ENCODE results near the gene PIRT. TPM values are rescaled to one million over a fixed set of nuclear protein-coding genes. Genes with fewer than 3 reads are reported as not detected.

The PIRT gene
- total RNA-seq, 1 experiment from 2014 or later = not detected

DNA sequence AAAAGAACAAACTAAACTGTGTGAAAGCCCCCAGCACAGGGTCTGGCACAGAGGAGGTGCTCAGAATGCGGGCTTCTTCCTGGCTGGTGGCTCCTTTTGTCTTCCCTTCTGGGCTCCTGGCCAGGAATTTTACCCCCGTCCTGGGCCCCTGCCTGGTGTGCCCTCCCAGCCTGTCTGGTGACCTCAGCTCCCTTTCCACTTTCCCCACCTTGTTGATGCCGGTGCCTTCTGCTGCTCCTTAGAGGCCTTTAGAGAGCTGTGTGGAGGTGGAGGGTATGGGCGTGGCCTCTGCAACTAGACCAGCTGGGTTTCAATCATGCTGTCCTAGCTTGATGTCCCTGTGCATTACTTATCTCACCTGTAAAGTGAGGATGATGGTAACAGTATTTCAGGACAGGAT is 16.8 kb downstream of the PIRT start:
- DNase-seq (ENCODE audit: low read depth) = no peak

DNA sequence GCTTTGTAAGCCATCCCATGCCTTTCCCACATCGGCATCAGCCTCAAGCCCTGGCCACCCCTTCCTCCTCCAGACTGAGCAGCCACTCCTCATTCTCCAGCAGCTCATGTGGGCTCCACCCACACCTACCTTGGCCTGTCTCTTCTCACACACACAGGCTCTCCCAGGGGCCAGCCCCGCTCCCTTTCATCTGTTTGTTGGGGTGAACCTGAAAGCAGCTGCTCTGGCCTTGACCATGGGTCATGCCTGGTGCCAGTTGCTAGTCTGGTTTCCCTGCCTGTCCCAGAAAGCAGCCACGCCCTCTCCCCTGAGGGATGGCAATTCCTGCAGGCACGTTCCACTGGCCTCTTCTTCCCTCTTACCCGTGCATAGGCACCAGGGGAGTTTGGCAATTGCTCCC is 22.6 kb downstream of the PIRT start:
- DNase-seq (ENCODE audit: low read depth) = no peak

DNA sequence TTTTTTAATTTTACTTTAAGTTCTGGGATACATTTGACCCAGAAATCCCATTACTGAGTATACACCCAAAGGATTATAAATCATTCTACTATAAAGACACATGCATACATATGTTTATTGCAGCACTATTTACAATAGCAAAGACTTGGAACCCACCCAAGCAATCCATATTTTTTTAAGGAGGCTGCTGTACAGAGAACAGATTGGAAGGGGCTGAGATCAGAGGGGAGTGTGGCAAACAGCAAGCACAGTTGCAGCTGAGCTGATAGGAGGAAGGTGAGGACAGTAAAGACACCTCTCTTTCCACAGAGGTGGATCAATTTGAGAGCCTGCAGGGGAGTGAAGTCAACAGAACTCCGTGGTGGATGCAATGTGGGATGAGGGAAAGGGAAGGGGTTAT is 23.8 kb downstream of the PIRT start:
- DNase-seq (ENCODE audit: low read depth) = no peak

DNA sequence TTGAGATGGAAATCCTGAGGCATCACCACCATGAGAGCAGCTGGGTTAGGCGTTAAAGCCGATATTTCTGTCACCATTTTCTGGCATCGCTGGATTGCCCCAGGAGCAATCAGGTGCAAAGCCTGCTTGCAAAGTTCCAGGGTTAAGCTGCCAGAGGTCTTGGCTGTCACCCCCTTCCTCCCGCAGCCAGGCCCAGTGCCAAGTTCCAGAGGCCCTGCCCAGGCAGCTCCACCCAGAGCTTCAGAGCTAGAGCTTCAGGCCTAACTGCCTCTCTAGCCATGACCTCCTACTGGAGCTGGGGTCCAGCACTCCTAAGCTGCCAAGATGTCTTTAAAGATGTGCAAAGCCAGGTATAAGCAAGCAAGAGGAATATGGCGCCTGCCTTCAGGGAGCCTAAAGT is 25.2 kb downstream of the PIRT start:
- no peak for DNase-seq (ENCODE audit: low read depth)

DNA sequence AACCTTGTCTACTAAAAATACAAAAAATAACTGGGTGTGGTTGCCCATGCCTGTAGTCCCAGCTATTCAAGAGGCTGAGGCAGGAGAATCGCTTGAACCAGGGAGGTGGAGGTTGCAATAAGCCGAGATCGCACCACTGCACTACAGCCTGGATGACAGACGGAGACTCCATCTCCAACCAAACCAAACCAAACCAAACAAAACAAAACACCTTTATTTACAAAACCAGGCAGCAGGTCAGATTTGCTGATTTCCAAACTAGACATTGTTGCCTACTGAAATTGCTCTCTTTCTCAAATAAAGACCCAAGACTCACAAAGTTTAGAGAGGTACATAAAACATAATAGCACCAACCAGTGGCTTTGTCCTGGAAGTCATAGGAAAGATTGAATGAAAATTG is 28.3 kb downstream of the PIRT start:
- DNase-seq (ENCODE audit: low read depth) = no peak

DNA sequence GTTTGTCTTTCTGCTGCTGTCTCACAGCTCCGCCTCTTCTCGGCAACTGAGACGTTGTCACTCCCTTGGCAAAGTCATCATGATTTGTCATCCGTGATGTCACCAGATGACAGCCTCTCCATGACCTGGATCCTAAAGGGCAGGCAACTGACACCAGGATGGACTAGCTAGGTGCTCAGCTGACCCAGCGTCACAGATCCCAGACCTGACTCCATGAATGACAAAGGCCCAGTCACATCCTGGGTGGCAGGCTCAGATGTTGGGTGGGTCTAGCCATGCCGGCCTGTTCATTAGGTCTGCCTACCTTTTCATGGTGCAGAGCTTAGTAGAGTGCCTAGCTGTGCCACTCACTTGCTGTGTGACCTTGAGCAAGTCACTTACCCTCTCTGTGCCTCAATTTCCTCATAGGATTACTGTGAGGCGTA is 30.2 kb downstream of the PIRT start:
- no peak for DNase-seq (ENCODE audit: low read depth)

DNA sequence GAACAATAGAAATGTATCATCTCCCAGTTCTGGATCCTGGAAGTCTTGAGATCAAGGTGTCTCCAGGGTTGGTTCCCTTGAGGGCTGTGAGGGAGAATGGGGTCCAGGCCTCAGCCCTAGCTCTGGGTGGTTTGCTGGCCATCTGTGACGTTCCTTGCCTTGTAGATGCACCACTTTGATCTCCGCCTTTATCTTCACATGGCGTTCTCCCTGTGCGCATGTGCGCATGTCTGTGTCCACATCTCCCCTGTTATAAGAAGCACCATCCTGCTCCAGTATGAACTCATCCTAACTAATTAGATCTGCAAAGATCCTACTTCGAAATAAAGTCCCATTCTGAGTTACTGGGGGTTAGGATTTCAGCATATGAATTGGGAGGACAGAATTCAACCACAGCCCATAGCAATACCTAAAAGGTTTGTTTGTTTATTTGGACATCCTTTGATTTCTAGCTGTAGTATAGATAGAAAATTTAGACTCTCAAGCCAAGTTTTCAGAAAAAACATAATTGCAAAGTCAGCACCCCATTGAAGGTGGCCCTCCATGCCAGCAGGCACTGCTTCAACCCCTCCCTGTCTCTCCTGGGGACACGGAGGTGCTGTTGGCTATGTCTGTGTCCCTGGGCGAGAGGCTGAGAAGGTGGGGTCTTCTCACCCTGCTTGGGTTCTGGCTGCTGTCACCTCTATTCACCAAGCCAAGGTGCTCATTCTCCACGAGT is 31.2 kb downstream of the PIRT start:
- DNase-seq (ENCODE audit: low read depth) = no peak

DNA sequence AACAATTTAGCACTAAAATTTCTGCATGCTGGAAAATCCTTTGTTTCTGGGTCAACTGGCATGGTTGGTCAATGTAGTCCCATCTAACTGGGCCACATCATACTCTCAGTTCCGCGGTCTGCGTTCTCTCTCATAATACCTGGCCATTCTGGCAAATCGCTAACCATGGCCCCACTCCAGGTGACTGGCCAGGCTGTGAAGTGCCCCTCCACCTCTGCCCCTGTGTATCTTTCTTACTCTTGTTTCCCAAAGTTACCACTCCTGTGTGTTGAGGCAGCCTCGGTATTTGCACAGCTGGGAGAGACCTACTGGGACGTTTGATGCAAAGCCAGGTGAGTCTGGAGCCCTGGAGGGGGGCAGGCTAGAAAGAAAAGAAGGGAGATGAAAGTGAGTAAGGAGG is 32.0 kb downstream of the PIRT start:
- no peak for DNase-seq (ENCODE audit: low read depth)

DNA sequence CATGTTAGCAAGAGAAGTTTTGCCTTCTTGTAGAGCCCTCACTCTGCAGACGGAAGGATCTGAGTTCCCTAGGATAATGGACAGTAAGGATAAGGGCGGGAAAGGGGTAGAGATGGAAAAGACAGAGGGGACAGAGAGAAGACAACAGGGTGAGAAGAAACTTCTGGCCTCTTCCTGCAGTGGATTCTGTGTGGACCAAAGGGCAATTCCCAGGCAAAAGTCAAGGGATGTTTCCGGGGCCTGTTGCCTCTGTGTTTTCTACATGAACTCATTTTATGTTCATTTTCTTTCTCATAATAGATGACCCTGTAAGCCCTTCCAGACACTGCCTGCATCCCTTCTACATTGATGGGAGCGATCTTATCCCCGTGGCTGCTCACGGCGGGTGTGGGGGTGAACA is 33.3 kb downstream of the PIRT start:
- no peak for DNase-seq (ENCODE audit: low read depth)

DNA sequence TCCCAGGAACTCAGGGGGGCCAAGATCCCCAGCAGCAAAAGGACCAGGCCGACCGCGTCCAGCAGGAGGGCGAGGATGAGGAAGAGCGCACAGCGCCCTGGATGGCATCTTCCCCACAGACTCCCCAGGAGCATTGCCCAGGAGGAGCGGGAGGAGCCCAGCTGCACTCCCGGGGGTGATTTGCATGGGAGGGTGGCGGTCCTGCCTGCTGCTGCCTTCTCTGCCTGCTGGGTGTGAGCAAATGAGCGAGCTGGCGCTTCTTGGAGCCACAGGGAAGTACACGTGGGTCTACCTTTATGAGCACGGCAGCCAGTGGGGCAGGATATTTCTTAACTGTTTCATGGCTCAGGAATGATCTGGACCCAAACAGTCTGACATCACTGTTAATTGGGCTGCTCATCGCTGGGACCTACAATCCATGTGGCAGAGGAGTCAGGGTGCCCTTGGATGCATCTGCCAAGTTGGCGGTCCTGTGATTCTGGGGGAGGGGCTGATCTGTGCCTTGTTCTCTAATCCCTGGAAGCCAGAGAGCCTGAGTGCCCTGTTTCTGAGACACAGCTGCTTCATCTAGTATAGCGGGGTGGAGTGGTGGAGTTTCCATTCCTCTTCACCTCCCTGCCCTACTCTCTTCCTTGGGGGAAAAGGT is 33.9 kb downstream of the PIRT start, which contains the start of gene TMEM238L:
TSS of gene TMEM238L (minus strand) at position 270 of the 646 bp plus-strand sequence. CDS start at position 134, 136 bp downstream.
- peak; percentile 20 for DNase-seq (ENCODE audit: low read depth)

DNA sequence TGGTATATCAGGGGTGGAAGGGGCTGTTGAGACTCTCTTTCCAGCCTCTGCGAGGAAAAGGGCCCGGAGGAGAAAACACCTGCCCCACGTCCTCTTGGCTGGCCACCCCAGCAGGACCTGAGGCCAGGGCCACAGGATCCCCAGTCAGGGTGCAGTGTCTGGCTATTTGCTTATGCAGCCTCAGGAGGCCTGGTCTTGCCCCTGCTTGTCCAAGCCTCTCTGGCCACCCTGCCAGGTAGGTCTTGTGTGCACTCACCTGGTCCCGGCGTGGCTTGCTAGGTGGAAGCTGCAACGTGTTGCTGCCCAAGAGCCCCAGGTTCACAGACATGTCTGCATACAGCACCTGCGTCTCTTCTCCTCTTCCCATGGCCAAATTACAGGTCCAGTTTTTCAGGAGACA is 34.5 kb downstream of the PIRT start:
- DNase-seq (ENCODE audit: low read depth) = no peak

DNA sequence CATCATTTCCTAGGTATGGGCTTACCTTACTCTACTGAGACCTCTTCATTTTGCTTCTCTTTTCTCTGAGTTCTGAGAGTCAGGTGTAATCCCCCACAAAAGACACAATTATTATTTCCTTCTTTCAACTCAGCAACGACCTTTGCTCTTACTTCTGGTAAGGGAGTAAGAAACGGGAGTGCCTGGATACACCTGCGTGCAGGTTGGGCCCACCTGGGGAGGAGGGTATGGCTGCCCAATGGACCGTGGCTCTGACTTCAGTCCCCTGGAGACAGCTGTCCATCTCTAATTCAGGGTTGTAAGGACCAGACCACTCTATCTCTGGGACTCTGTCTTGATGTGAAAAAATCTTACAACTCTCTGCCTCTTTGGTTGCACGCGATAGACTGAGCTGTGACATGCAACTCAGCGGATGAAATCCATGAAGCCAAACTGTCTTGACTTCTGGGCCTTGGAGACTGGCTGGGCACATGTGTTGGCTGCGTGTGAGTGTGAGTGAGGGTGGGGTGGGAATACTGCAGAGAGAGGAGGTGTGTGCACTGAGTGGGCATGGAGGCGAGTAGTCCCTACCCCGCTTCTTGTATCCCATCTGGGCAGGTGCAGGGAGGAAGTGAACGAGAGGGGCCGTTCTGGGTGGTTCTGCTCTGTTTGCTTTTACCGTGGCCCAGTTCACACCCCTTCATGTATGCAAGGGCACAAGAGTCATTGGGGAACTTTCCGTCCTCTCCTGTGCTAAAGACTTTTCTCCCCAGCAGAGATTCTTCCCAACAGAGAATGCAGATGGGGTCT is 35.2 kb downstream of the PIRT start:
- no peak for DNase-seq (ENCODE audit: low read depth)

DNA sequence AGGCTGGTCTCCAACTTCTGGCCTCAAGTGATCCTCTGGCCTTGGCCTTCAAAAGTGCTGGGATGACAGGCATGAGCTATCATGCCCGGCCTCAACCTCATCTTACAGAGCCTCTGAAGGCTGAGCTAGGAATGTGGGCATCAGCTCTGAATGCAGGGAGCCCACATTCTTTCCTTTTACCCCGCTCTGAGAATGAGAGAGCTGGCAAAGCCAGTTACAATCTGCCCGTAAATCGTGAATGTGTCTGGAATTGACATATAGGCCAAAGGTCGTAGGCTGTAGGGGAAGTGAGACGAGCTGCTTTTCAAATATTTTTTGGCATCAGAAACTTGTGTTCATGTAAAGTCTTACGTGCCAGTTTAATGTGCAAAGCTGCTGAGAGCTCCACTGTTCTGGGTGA is 38.5 kb downstream of the PIRT start:
- DNase-seq (ENCODE audit: low read depth) = no peak

DNA sequence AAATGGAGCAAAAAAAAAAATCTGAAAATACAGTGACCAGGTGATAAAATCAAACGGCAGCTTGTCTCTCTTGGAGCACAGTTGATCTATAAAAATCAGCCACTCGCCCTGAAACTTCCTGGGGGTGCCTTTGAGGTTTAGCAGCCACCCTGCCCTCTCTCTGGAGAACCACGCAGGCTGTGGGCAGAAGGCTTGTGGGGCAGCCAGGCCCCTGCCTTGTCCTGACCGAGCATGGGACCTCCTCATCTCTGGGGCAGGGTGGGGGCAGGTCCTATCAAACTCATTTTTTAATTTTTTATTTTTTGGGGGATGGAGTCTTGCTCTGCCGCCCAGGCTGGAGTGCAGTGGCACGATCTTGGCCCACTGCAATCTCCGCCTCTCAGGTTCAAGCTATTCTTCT is 39.0 kb downstream of the PIRT start:
- no peak for DNase-seq (ENCODE audit: low read depth)

DNA sequence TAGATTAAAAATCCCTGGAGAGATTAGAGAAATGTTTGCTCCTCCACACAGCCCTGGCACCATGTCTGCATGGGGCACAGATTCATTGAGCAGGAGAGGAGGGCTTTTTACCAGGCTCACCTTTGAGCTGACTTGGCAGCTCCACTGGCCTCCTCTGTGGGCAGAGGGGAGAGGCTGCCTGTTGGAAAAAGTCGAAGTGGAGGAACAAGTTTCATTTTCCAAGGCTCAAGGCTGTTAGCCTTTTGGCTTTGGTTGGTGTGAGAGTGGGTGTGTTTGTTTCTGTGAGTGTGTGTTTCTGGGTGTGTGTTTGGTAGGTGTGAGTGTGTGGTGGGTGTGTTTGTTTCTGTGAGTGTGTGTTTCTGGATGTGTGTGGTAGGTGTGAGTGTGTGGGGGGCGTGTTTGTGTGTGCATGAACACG is 39.5 kb downstream of the PIRT start:
- peak; percentile 46 for DNase-seq (ENCODE audit: low read depth)

DNA sequence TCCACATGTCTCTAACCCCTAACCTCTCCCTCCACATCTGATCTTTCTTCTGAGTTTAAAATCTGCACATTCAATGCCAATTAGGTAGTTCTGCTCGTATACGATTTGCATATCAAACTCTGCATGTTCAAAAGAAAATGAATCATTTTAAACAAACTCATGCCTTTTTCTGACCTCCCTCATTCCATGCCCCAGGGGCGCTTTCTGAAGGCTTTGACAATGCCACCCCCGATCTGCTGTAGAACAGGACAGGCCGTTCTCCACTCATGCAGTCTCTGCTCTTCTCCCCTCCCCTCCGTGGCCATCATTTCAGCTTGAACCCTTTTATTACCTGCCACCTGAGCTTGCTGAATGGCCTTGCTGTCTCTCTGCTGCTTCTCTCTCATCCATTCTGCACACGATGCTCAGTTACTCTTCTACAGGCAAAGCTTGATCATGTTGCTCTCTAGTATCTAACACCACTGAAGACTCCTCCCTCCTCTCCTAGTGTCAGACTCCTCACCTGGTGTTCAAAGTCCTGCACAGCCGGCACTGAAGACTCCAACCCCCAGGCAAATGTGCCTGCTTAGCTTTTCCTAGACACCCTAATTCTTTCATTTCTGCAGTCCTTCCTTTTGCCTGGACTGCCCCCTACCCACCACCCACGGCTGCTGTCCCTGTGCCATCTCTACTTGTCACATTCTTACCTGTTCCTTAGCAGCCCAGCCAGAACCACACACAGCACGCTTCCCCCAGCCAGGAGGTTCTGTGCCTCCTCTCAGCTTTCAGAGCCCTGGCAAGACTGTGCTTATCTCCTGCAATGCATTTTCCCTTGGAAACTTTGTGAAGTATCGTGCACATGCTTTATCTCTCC is 40.2 kb downstream of the PIRT start:
- no peak for DNase-seq (ENCODE audit: low read depth)

DNA sequence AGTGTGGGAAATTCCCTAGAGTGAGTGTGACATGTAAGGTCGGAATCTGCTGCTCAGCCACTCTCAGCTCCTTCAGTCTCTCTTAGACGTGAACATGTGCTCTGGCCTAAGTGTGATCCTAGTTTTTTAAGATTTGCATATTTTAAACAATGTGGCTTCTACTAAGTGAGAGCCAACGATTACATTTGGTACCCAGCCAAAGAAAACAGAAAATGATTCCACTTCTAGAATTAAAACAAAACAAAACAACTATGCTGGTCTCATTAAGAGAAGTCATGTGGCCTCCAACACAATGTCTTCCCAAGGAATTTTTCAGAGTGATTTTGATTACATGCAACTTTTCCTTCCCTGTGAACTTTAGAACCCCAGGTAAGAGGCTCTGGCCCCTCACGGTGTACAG is 44.1 kb downstream of the PIRT start:
- DNase-seq (ENCODE audit: low read depth) = peak; percentile 53

DNA sequence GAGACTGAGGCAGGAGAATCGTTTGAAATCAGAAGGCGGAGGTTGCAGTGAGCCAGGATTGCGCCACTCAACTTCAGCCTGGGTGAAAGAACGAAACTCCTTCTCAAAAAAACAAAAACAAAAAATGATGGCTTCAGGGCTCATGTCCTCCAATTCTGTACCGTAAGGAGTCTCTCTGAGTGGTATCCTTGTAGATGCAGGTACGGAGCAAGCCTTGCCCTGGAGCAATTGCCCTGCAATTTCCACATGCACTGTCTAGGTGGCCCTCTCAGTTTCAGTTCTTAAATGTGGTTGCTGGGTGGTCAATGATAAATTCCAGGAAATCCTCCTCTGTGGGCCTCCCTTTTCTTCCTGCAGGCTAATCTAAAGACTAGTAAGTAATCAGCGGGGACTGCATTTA is 44.6 kb downstream of the PIRT start:
- DNase-seq (ENCODE audit: low read depth) = peak; percentile 28

DNA sequence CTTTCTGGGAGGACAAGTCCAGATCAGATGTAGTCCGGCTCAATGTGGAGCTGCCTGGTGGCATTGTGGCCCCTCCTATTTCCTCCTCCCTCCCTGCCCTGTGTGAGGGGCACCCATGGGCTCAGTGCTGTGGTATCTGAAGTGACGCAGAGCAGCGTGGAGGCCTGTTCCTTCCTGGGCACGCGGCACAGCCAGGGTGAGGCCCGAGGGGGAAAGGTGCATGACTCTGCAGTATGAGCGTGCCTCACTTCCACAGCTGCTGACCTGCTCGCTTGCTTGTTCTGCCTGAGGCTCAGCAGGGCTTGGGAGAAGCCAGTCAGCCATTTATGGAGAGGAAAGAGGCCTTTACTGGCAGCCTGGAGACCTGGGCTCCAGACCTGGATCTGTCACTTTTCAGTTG is 45.7 kb downstream of the PIRT start:
- DNase-seq (ENCODE audit: low read depth) = peak; percentile 40

DNA sequence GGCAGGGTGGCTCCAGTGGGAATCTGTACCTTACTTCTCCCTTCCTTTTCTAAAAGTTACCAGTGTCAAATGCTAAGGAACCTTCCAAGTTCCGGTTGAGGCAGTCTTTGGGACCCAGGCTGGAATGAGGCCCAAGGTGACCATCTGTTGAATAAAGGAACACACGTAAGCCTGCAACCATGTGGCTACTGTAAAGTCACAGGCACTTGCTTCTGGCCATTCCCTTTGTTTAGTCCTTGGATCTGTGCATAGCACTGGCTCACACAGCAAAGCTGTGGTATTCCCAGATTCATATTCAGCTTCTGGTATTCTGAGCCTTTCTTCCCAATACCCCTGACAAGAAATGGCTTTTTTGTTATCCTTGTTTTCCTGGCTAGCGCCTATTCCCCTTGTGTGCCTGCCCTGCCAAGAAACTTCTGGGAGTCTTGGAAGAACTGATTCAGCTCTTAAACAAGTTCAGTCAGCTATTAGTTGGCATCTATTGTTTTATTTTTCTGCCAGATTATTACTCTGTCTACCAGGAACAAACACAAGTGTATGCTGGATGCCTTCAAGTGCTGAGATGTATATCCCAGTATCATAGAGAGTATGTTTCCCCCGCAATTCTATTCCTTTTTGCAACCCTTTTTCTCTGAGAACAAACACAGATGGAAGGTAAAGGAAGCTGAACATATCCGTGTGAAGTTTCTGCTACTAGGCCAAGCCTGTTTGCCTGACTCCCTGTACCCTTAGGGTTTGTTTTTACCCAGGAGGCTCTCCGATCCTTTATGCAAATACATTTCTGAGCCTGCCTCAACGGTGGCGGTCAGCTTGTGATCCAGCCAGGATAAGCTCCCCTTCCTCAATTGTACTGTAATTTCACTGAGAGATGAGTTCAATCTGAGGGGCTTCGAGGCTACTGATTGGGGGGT is 47.1 kb downstream of the PIRT start:
- DNase-seq (ENCODE audit: low read depth) = peak; percentile 30

All from Daoy (cell line).